ENCODE measurements around the gene FOXO3. TPM values are rescaled to one million over a fixed set of nuclear protein-coding genes. Genes with fewer than 3 reads are reported as not detected.

FOXO3 gene
- total RNA-seq, 3 donors from 2014 or later (not counting 1 experiment from before 2014, with no cell fraction given): 43.1 to 70.4 (median 51.3) TPM

GRCh38 chr6:108565091-108565766 lies 4.5 kb downstream of the FOXO3 start:
- H3K4me3 Mint-ChIP-seq: peak overlapping the region; percentile 76
- ATAC-seq: peak in 2 of 3 donors; percentile 1 to 51
- H3K27ac Mint-ChIP-seq: peak overlapping the region; percentile 79 to 91
- DNase-seq: peak in 1 of 2 donors; percentile 69
- intact Hi-C loops (cut with micrococcal nuclease): loop anchor here (5.0 kb wide), 1 partner anchor 72 kb away; no protein-coding TSS in a partner anchor
- no peak for TF ChIP-seq CTCF (IDR thresholded peaks at IDR 0.05)
- H3K36me3 ChIP-seq (ENCODE audit: control insufficient read depth, insufficient read depth, low read length): peaks cover 16% of the 10 kb centered on the region
- H3K27me3 Mint-ChIP-seq (ENCODE audit: low read depth in 2 of 2): no peaks in the 10 kb centered on the region
- H3K9me3 Mint-ChIP-seq: no peaks in the 10 kb centered on the region
- H3K9me3 ChIP-seq (ENCODE audit: control insufficient read depth, insufficient read depth, low read length): no peaks in the 10 kb centered on the region
- peak overlapping the region; percentile 68 for H3K27ac ChIP-seq (ENCODE audit: low read length)
- peaks cover 70 to 74% of the 10 kb centered on the region in 2 donors for H3K4me1 Mint-ChIP-seq
- H3K27me3 ChIP-seq (ENCODE audit: control insufficient read depth, insufficient read depth, low read length): no peaks in the 10 kb centered on the region
- peaks cover 38% of the 10 kb centered on the region for H3K4me1 ChIP-seq (ENCODE audit: control insufficient read depth, insufficient read depth, low read length)
- no peaks in the 10 kb centered on the region for H3K36me3 Mint-ChIP-seq
- H3K4me3 ChIP-seq (ENCODE audit: low read length): no peak overlapping the region
- WGBS (ENCODE audit: insufficient coverage): 4% methylated on average over 3 of the region's 4 CpGs

GRCh38 chr6:108565893-108566292 lies 5.2 kb downstream of the FOXO3 start:
- H3K36me3 Mint-ChIP-seq: peaks cover under 1% of the 10 kb centered on the region
- DNase-seq (peak in 1 of 2 donors; percentile 40), ATAC-seq (peak; percentile 32 to 65 (median 36))
- H3K4me1 ChIP-seq (ENCODE audit: control insufficient read depth, insufficient read depth, low read length): peaks cover 38% of the 10 kb centered on the region
- peak overlapping the region; percentile 76 for H3K4me3 Mint-ChIP-seq
- no peak for TF ChIP-seq CTCF (IDR thresholded peaks at IDR 0.05)
- peaks cover 22% of the 10 kb centered on the region for H3K36me3 ChIP-seq (ENCODE audit: control insufficient read depth, insufficient read depth, low read length)
- H3K4me3 ChIP-seq (ENCODE audit: low read length): no peak overlapping the region
- peaks cover 75 to 76% of the 10 kb centered on the region in 2 donors for H3K4me1 Mint-ChIP-seq
- H3K27me3 Mint-ChIP-seq (ENCODE audit: low read depth in 2 of 2): no peaks in the 10 kb centered on the region
- intact Hi-C loops (cut with micrococcal nuclease): loop anchor here (5.0 kb wide), 1 partner anchor 71 kb away; no protein-coding TSS in a partner anchor
- H3K27ac ChIP-seq (ENCODE audit: low read length): peak overlapping the region; percentile 68
- no peaks in the 10 kb centered on the region for H3K9me3 Mint-ChIP-seq
- H3K27ac Mint-ChIP-seq: peak overlapping the region; percentile 79 to 91
- WGBS (ENCODE audit: insufficient coverage): 5% methylated on average over 4 of the region's 4 CpGs
- H3K27me3 ChIP-seq (ENCODE audit: control insufficient read depth, insufficient read depth, low read length): no peaks in the 10 kb centered on the region
- H3K9me3 ChIP-seq (ENCODE audit: control insufficient read depth, insufficient read depth, low read length): no peaks in the 10 kb centered on the region

- intact Hi-C loops (cut with micrococcal nuclease): loop anchor here (5.0 kb wide), 1 partner anchor 71 kb away; no protein-coding TSS in a partner anchor
- Histone ChIP-seq H3K4me1 (ENCODE audit: control insufficient read depth, insufficient read depth, low read length) (peaks cover 38% of the 10 kb centered on the region), H3K27ac (ENCODE audit: low read length) (peak overlapping the region; percentile 68), H3K36me3 (ENCODE audit: control insufficient read depth, insufficient read depth, low read length) (peaks cover 24% of the 10 kb centered on the region), H3K9me3 (ENCODE audit: control insufficient read depth, insufficient read depth, low read length) (no peaks in the 10 kb centered on the region), H3K27me3 (ENCODE audit: control insufficient read depth, insufficient read depth, low read length) (no peaks in the 10 kb centered on the region), H3K4me3 (ENCODE audit: low read length) (no peak overlapping the region)
- Mint-ChIP-seq H3K27me3 (ENCODE audit: low read depth in 2 of 2) (no peaks in the 10 kb centered on the region), H3K9me3 (no peaks in the 10 kb centered on the region), H3K4me3 (peak overlapping the region; percentile 76), H3K27ac (peak overlapping the region; percentile 79 to 91), H3K4me1 (peaks cover 80 to 81% of the 10 kb centered on the region in 2 donors), H3K36me3 (peaks cover 6% of the 10 kb centered on the region)
- DNase-seq (no peak), ATAC-seq (no peak)
- TF ChIP-seq CTCF (IDR thresholded peaks at IDR 0.05): no peak
Observed at GRCh38 chr6:108566406-108566805, 5.7 kb downstream of the FOXO3 start.
